Endodermal cell (in vitro differentiated cells): ENCODE data around the gene CEP135. TPM values are rescaled to one million over a fixed set of nuclear protein-coding genes. Genes with fewer than 3 reads are reported as not detected.

Experiments
- DNase-seq: peaks from one replicate; pipeline ENCODE4 v3.0.0-alpha.2; 2017
- H3K27ac ChIP-seq: 2 replicates; pipeline ENCODE4 v1.5.1; 2013; ENCODE audit warnings: mild to moderate bottlenecking, low read depth, low read length, moderate library complexity
- H3K27me3 ChIP-seq: 2 replicates; pipeline ENCODE4 v1.6.1; 2013; ENCODE audit warnings: mild to moderate bottlenecking, low read length, moderate library complexity; ENCODE audit not compliant: insufficient read depth, control insufficient read depth, poor library complexity, severe bottlenecking
- H3K36me3 ChIP-seq: 2 replicates; pipeline ENCODE4 v1.7.0; 2013; ENCODE audit warnings: mild to moderate bottlenecking, low read length, moderate library complexity; ENCODE audit not compliant: control insufficient read depth, insufficient read depth
- H3K4me1 ChIP-seq: one replicate; pipeline ENCODE4 v1.7.0; 2013; ENCODE audit warnings: low read length; ENCODE audit not compliant: control insufficient read depth, insufficient read depth
- H3K4me3 ChIP-seq: 2 replicates; pipeline ENCODE4 v1.5.1; 2013; ENCODE audit warnings: mild to moderate bottlenecking, low read length, moderate library complexity
- H3K9ac ChIP-seq: 2 replicates; pipeline ENCODE4 v1.6.1; 2013; ENCODE audit warnings: mild to moderate bottlenecking, low read length, moderate library complexity; ENCODE audit not compliant: poor library complexity, severe bottlenecking; ENCODE audit errors: extremely low read depth
- H3K9me3 ChIP-seq: 2 replicates; pipeline ENCODE4 v1.6.1; 2013; ENCODE audit warnings: mild to moderate bottlenecking, low read length, moderate library complexity; ENCODE audit not compliant: control insufficient read depth
- H3K27ac Mint-ChIP-seq: 2 replicates; pipeline ENCODE4 v1.8.0; 2020; ENCODE audit warnings: mixed read lengths
- H3K27me3 Mint-ChIP-seq: 2 replicates; pipeline ENCODE4 v1.8.0; 2021; ENCODE audit warnings: mild to moderate bottlenecking, mixed read lengths; ENCODE audit not compliant: insufficient read depth
- H3K36me3 Mint-ChIP-seq: 2 replicates; pipeline ENCODE4 v1.8.0; 2020; ENCODE audit warnings: low read depth, mixed read lengths
- H3K4me1 Mint-ChIP-seq: 2 replicates; pipeline ENCODE4 v1.8.0; 2020; ENCODE audit warnings: mixed read lengths
- H3K4me3 Mint-ChIP-seq: 2 replicates; pipeline ENCODE4 v1.8.0; 2020; ENCODE audit warnings: mild to moderate bottlenecking, moderate library complexity, mixed read lengths
- H3K9me3 Mint-ChIP-seq: 2 replicates; pipeline ENCODE4 v1.8.0; 2020; ENCODE audit warnings: mild to moderate bottlenecking, mixed read lengths
- CTCF ChIP-seq: fragments of 200-600 bp; sonication (generic); conservative IDR thresholded peaks from 2 replicates; pipeline ENCODE4 v1.5.0; 2021; ENCODE audit warnings: antibody characterized with exemption, mild to moderate bottlenecking
- WGBS, 2 experiments: methylation state at CpG; one replicate each; pipeline versions ENCODE4 v1.1.5 to v1.1.7; 2013; ENCODE audit warnings: missing lambda C conversion rate in 2 of 2, mixed read lengths in 1 of 2; ENCODE audit not compliant: insufficient coverage in 1 of 2, insufficient read length in 1 of 2; 5-methylcytosine and 5-hydroxymethylcytosine counted together
- total RNA-seq, 2 donors: library from RNA; stranded (reverse); fragmentation: NEBNext Ultra II Directional in 1 of 2; extraction: Animal tissue kit (Norgen Biotek cat#: 25700) in 1 of 2; gene quantifications; 2 replicates in 1 of 2; 3 replicates in 1 of 2; pipeline ENCODE4 v1.2.1, GENCODE V29; 2021

The CEP135 gene
- total RNA-seq, 2 donors from 2014 or later, result 28.0 to 37.4 TPM

- no peaks in the 10 kb centered on the region for H3K9me3 Mint-ChIP-seq
These were observed 59.5 kb downstream of the CEP135 start for GRCh38 chr4:56008206-56008605.

GRCh38 chr4:56026596-56026995 lies 77.9 kb downstream of the CEP135 start:
- TF ChIP-seq CTCF, result no peak
- Histone ChIP-seq H3K36me3 (peaks cover 29% of the 10 kb centered on the region), H3K4me1 (no peaks in the 10 kb centered on the region), H3K27ac (no peak overlapping the region), H3K27me3 (no peaks in the 10 kb centered on the region), H3K4me3 (no peak overlapping the region), H3K9me3 (no peaks in the 10 kb centered on the region), H3K9ac (no peak overlapping the region)
- no peak for DNase-seq
- peaks cover 59% of the 10 kb centered on the region for H3K36me3 Mint-ChIP-seq
- no peaks in the 10 kb centered on the region for H3K27me3 Mint-ChIP-seq
- no peak overlapping the region for H3K27ac Mint-ChIP-seq
- no peaks in the 10 kb centered on the region for H3K4me1 Mint-ChIP-seq
- H3K9me3 Mint-ChIP-seq, result no peaks in the 10 kb centered on the region
- H3K4me3 Mint-ChIP-seq, result no peak overlapping the region

More at GRCh38 chr4:56008206-56008605, 59.5 kb downstream of the CEP135 start:
- no peaks in the 10 kb centered on the region for H3K4me1 ChIP-seq
- TF ChIP-seq CTCF, result no peak
- H3K36me3 Mint-ChIP-seq, result peaks cover 58% of the 10 kb centered on the region
- H3K27me3 Mint-ChIP-seq, result no peaks in the 10 kb centered on the region
- H3K36me3 ChIP-seq, result peaks cover 54% of the 10 kb centered on the region
- no peak overlapping the region for H3K9ac ChIP-seq
- H3K27ac ChIP-seq, result no peak overlapping the region
- H3K4me3 ChIP-seq, result no peak overlapping the region
- no peak overlapping the region for H3K4me3 Mint-ChIP-seq
- no peaks in the 10 kb centered on the region for H3K4me1 Mint-ChIP-seq
- peaks cover 4% of the 10 kb centered on the region for H3K9me3 ChIP-seq
- no peaks in the 10 kb centered on the region for H3K27me3 ChIP-seq
- no peak overlapping the region for H3K27ac Mint-ChIP-seq
- no peak for DNase-seq

DNA sequence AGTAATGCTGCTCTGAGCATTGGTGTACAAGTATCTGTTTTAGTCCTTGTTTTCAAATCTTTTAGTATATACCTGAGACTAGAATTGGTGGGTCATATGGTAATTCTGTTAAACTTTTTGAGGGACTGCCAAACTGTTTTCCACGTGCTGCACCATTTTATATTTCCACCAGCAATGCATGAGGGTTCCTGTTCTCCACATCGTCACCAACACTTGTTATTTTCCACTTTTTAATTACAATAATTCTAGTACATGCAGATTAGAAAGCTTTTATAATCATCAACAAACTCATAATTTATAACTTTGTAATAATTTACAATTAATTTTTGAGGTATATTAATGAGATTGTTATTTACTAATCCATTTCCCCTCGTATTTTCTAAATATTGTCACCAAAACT lies 79.4 kb downstream of the CEP135 start:
- Mint-ChIP-seq H3K4me1 (no peaks in the 10 kb centered on the region), H3K36me3 (peaks cover 49% of the 10 kb centered on the region), H3K27me3 (no peaks in the 10 kb centered on the region), H3K9me3 (no peaks in the 10 kb centered on the region), H3K4me3 (no peak overlapping the region), H3K27ac (no peak overlapping the region)
- WGBS, 2 experiments, result 96% methylated on average over 2 of the region's 3 CpGs; no CpG with 5 or more reads in 1 of the 2 experiments
- Histone ChIP-seq H3K27me3 (no peaks in the 10 kb centered on the region), H3K9ac (no peak overlapping the region), H3K27ac (no peak overlapping the region), H3K9me3 (no peaks in the 10 kb centered on the region), H3K4me3 (no peak overlapping the region), H3K36me3 (peaks cover 29% of the 10 kb centered on the region), H3K4me1 (no peaks in the 10 kb centered on the region)
- no peak for TF ChIP-seq CTCF
- no peak for DNase-seq
